A549 (cell line): ENCODE results near the gene GXYLT1. TPM values are rescaled to one million over a fixed set of nuclear protein-coding genes. Genes with fewer than 3 reads are reported as not detected.

ENCODE experiments used
- ATAC-seq, 2 experiments: fragments of 200-7000 bp in 1 of 2; fragments of >200 bp in 1 of 2; cut with Nextera tagmentation in 1 of 2; cut with Tn5 transposase in 1 of 2; 3 replicates each; pipeline versions ENCODE4 v1.8.0 to v1.9.1; 2018 to 2020; ENCODE audit warnings: mild to moderate bottlenecking in 1 of 2, moderate library complexity in 1 of 2
- CTCF ChIA-PET: fragments of 300-600 bp; sonication (Branson Sonifier 250); formaldehyde crosslinking; extraction: SDS; loops from one replicate; lab custom pipeline; 2021; ENCODE audit warnings: antibody characterized with exemption, inconsistent platforms; lab: Yijun Ruan, JAX
- POLR2A ChIA-PET: fragments of 350-600 bp; formaldehyde crosslinking; extraction: SDS; loops from one replicate; lab custom pipeline; 2021; ENCODE audit warnings: antibody characterized with exemption, inconsistent platforms; lab: Yijun Ruan, JAX
- DNase-seq, 2 experiments: peaks; one replicate each; pipeline versions ENCODE4 v3.0.0 to v3.0.0-alpha.2; 2011 to 2016; ENCODE audit warnings: low read depth in 1 of 2, low spot score in 1 of 2
- FAIRE-seq: peaks from 2 replicates; lab custom pipeline; 2011; peaks lifted over from hg19 to GRCh38; lab: Jason Lieb, UNC
- H3K27ac ChIP-seq, 2 experiments: fragments of >200 bp; sonication (Bioruptor Twin); formaldehyde crosslinking; 3 replicates each; pipeline ENCODE4 v1.5.1; 2016 to 2017
- H3K4me1 ChIP-seq: fragments of >200 bp; sonication (Bioruptor Twin); formaldehyde crosslinking; 3 replicates; pipeline ENCODE4 v1.6.1; 2016
- H3K4me2 ChIP-seq: fragments of >200 bp; sonication (Bioruptor Twin); formaldehyde crosslinking; 3 replicates; pipeline ENCODE4 v1.6.1; 2016
- H3K4me3 ChIP-seq: fragments of >200 bp; sonication (Bioruptor Twin); formaldehyde crosslinking; 3 replicates; pipeline ENCODE4 v1.5.1; 2016
- H3K9me3 ChIP-seq: fragments of >200 bp; sonication (Bioruptor Twin); formaldehyde crosslinking; 3 replicates; pipeline ENCODE4 v1.6.1; 2016
- CHD4 ChIP-seq: fragments of 200-600 bp; sonication (generic); IDR thresholded peaks from 2 replicates; pipeline ENCODE4 v1.6.1; 2016; ENCODE audit warnings: antibody characterized with exemption, mild to moderate bottlenecking, borderline replicate concordance
- FOSB ChIP-seq: fragments of 250-450 bp; sonication (Bioruptor Pico); IDR thresholded peaks from 2 replicates; pipeline ENCODE4 v1.5.0; 2020; ENCODE audit warnings: mild to moderate bottlenecking, moderate library complexity
- HEYL ChIP-seq: fragments of 250-450 bp; sonication (Bioruptor Pico); IDR thresholded peaks from 2 replicates; pipeline ENCODE4 v1.8.0; 2021; ENCODE audit warnings: mild to moderate bottlenecking, moderate library complexity
- HOXA7 ChIP-seq: fragments of 250-450 bp; sonication (Bioruptor Pico); IDR thresholded peaks from 2 replicates; pipeline ENCODE4 v1.5.0; 2020; ENCODE audit warnings: mild to moderate bottlenecking, moderate library complexity
- KDM5A ChIP-seq: fragments of 200-600 bp; sonication (generic); IDR thresholded peaks from 2 replicates; pipeline ENCODE4 v1.6.1; 2016; ENCODE audit warnings: antibody characterized with exemption, mild to moderate bottlenecking
- MAFK ChIP-seq: fragments of 450-650 bp; IDR thresholded peaks from 2 replicates; pipeline ENCODE4 v1.6.1; 2014; ENCODE audit not compliant: partially characterized antibody
- MAZ ChIP-seq: fragments of 150-350 bp; IDR thresholded peaks from 2 replicates; pipeline ENCODE4 v1.6.1; 2014; ENCODE audit warnings: antibody characterized with exemption, low read depth, low read length, borderline replicate concordance
- MYC ChIP-seq: IDR thresholded peaks from 2 replicates; pipeline ENCODE4 v1.6.1; 2012; ENCODE audit warnings: mild to moderate bottlenecking, inconsistent platforms, low read length, improper control_type of control experiment, borderline replicate concordance
- NFE2L2 ChIP-seq: fragments of 150-350 bp; conservative IDR thresholded peaks from 2 replicates; pipeline ENCODE4 v1.6.1; 2014; ENCODE audit warnings: low read length
- NR3C1 ChIP-seq: fragments of >200 bp; sonication (Bioruptor Twin); formaldehyde crosslinking; IDR thresholded peaks from 3 replicates; pipeline ENCODE4 v1.6.1; 2017
- RARB ChIP-seq: fragments of 250-450 bp; sonication (Bioruptor Pico); IDR thresholded peaks from 2 replicates; pipeline ENCODE4 v1.8.0; 2021; ENCODE audit warnings: mild to moderate bottlenecking, moderate library complexity
- RFX5 ChIP-seq: fragments of 450-650 bp; IDR thresholded peaks from 2 replicates; pipeline ENCODE4 v1.7.1; 2014; ENCODE audit warnings: antibody characterized with exemption, mild to moderate bottlenecking, moderate library complexity
- RNF2 ChIP-seq: fragments of 200-600 bp; sonication (generic); IDR thresholded peaks from 2 replicates; pipeline ENCODE4 v1.6.1; 2016; ENCODE audit warnings: low read depth, mild to moderate bottlenecking, antibody characterized with exemption, moderate library complexity, borderline replicate concordance
- SMC3 ChIP-seq: fragments of >200 bp; sonication (Bioruptor Twin); formaldehyde crosslinking; IDR thresholded peaks from 3 replicates; pipeline ENCODE4 v1.6.1; 2018; ENCODE audit warnings: inconsistent platforms
- ZFP36 ChIP-seq: fragments of 450-650 bp; IDR thresholded peaks from 2 replicates; pipeline ENCODE4 v1.6.1; 2014; ENCODE audit warnings: borderline replicate concordance; ENCODE audit not compliant: partially characterized antibody
- ZNF302 ChIP-seq: fragments of 250-450 bp; sonication (Bioruptor Pico); IDR thresholded peaks from 2 replicates; pipeline ENCODE4 v1.9.0; 2021; ENCODE audit warnings: inconsistent platforms, mild to moderate bottlenecking, moderate library complexity
- WGBS: methylation state at CpG from one replicate; pipeline ENCODE4 v1.1.6; 2017; ENCODE audit errors: missing lambda C conversion rate; 5-methylcytosine and 5-hydroxymethylcytosine counted together
- polyA plus RNA-seq, 4 experiments: library from polyadenylated mRNA; depleted of rRNA in 3 of 4; stranded (reverse); fragments of >200 nt; fragmentation: RNase III in 1 of 4; extraction: RNeasy Plus Mini Kit Qiagen cat#74134 plus additional on column Dnase treatment in 1 of 4; gene quantifications; 2 replicates in 3 of 4; 3 replicates in 1 of 4; pipeline ENCODE4 v1.2.3, GENCODE V29; 2011 to 2017
- TF ChIP-seq, protein P1 (sequence below): fragments of 200-600 bp; sonication (generic); IDR thresholded peaks from 2 replicates; pipeline ENCODE4 v1.6.1; 2016; ENCODE audit warnings: antibody characterized with exemption, mild to moderate bottlenecking, moderate library complexity
- TF ChIP-seq, protein P2 (sequence below): fragments of 450-650 bp; IDR thresholded peaks from 2 replicates; pipeline ENCODE4 v1.6.1; 2014; ENCODE audit warnings: antibody characterized with exemption
- TF ChIP-seq, protein P3 (sequence below): fragments of 250-450 bp; sonication (Bioruptor Pico); IDR thresholded peaks from 2 replicates; pipeline ENCODE4 v1.5.0; 2021; ENCODE audit warnings: mild to moderate bottlenecking, moderate library complexity, borderline replicate concordance
- TF ChIP-seq, protein P4 (sequence below): IDR thresholded peaks from 2 replicates; pipeline ENCODE4 v1.6.1; 2012
- TF ChIP-seq, protein P5 (sequence below): IDR thresholded peaks from 2 replicates; pipeline ENCODE4 v1.6.1; 2012; ENCODE audit warnings: low read depth, borderline replicate concordance
- TF ChIP-seq, protein P6 (sequence below): fragments of >200 bp; sonication (Bioruptor Twin); formaldehyde crosslinking; IDR thresholded peaks from 3 replicates; pipeline ENCODE4 v1.5.1; 2016
- TF ChIP-seq, protein P7 (sequence below): fragments of >200 bp; sonication (Bioruptor Twin); formaldehyde crosslinking; IDR thresholded peaks from 3 replicates; pipeline ENCODE4 v1.6.1; 2016

Gene GXYLT1
- polyA plus RNA-seq, 2 of the 4 experiments (the other 2 are of a cell fraction), result 11.2 to 25.0 TPM

DNA sequence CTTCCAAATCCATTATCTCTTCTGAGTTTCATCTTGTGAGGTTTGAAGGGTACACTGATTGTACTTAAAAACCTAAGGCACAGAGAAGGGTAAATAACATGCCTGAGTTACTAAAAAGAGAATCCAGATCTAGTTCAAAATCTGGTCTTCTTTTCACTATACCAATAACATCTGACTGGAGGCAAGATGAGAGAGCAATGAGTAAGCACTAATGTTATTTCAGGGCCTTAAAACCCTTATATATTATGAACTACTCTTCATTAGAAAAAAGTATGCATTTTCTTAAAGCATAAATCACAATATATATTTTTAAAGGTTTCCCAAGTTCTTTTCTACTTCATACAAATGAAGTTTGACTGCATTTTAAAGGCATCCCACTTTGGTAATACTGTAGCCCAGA lies 60.2 kb downstream of the GXYLT1 start:
- ChIA-PET CTCF (no interaction called here), POLR2A (no interaction called here)
- TF ChIP-seq, protein P1, sequence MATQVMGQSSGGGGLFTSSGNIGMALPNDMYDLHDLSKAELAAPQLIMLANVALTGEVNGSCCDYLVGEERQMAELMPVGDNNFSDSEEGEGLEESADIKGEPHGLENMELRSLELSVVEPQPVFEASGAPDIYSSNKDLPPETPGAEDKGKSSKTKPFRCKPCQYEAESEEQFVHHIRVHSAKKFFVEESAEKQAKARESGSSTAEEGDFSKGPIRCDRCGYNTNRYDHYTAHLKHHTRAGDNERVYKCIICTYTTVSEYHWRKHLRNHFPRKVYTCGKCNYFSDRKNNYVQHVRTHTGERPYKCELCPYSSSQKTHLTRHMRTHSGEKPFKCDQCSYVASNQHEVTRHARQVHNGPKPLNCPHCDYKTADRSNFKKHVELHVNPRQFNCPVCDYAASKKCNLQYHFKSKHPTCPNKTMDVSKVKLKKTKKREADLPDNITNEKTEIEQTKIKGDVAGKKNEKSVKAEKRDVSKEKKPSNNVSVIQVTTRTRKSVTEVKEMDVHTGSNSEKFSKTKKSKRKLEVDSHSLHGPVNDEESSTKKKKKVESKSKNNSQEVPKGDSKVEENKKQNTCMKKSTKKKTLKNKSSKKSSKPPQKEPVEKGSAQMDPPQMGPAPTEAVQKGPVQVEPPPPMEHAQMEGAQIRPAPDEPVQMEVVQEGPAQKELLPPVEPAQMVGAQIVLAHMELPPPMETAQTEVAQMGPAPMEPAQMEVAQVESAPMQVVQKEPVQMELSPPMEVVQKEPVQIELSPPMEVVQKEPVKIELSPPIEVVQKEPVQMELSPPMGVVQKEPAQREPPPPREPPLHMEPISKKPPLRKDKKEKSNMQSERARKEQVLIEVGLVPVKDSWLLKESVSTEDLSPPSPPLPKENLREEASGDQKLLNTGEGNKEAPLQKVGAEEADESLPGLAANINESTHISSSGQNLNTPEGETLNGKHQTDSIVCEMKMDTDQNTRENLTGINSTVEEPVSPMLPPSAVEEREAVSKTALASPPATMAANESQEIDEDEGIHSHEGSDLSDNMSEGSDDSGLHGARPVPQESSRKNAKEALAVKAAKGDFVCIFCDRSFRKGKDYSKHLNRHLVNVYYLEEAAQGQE, result no peak
- TF ChIP-seq, protein P2, sequence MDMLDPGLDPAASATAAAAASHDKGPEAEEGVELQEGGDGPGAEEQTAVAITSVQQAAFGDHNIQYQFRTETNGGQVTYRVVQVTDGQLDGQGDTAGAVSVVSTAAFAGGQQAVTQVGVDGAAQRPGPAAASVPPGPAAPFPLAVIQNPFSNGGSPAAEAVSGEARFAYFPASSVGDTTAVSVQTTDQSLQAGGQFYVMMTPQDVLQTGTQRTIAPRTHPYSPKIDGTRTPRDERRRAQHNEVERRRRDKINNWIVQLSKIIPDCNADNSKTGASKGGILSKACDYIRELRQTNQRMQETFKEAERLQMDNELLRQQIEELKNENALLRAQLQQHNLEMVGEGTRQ, result no peak
- TF ChIP-seq MYC (no peak), CHD4 (no peak), MAZ (no peak), KDM5A (no peak), FOSB (CRISPR knock-in tag) (no peak), SMC3 (no peak), ZFP36 (no peak), NFE2L2 (no peak)
- TF ChIP-seq, protein P3, sequence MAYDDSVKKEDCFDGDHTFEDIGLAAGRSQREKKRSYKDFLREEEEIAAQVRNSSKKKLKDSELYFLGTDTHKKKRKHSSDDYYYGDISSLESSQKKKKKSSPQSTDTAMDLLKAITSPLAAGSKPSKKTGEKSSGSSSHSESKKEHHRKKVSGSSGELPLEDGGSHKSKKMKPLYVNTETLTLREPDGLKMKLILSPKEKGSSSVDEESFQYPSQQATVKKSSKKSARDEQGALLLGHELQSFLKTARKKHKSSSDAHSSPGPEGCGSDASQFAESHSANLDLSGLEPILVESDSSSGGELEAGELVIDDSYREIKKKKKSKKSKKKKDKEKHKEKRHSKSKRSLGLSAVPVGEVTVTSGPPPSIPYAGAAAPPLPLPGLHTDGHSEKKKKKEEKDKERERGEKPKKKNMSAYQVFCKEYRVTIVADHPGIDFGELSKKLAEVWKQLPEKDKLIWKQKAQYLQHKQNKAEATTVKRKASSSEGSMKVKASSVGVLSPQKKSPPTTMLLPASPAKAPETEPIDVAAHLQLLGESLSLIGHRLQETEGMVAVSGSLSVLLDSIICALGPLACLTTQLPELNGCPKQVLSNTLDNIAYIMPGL (CRISPR knock-in tag), result no peak
- Histone ChIP-seq H3K9me3 (no peaks in the 10 kb centered on the region), H3K4me1 (no peaks in the 10 kb centered on the region), H3K4me3 (no peak overlapping the region), H3K27ac (no peak overlapping the region), H3K4me2 (no peak overlapping the region)
- FAIRE-seq, result no peak
- ATAC-seq, result no peak
- no peak for DNase-seq

DNA sequence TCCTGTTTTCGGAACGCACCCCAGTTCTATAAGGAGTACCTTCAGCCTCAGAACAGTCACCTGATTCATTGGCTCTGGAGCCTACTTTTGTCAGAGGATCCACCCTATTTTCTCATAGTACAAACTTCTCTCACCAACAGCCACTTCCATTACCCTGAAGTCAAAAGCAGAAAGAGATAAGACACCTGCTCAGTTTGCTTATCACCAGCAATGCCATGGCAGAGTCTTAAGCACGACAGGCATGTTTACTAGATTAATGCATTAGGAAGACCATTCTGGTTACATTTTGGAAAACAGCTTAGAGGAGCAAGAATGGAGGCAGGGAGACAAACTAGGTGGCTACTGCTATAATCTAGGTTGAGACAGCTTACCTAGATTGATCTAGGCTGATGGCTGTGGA lies 67.7 kb downstream of the GXYLT1 start:
- POLR2A ChIA-PET, result no interaction called here
- Histone ChIP-seq H3K4me3 (no peak overlapping the region), H3K27ac (no peak overlapping the region), H3K4me2 (no peak overlapping the region), H3K9me3 (no peaks in the 10 kb centered on the region), H3K4me1 (no peaks in the 10 kb centered on the region)
- CTCF ChIA-PET, result no interaction called here
- 97% methylated on average over 3 of the region's 3 CpGs for WGBS
- FAIRE-seq, result no peak
- no peak for DNase-seq
- ATAC-seq, result no peak
- TF ChIP-seq NFE2L2 (no peak), RFX5 (no peak), RARB (CRISPR knock-in tag) (no peak), MAFK (no peak), HOXA7 (CRISPR knock-in tag) (no peak), ZNF302 (CRISPR knock-in tag) (no peak), CHD4 (no peak), HEYL (CRISPR knock-in tag) (no peak), ZFP36 (no peak), NR3C1 (no peak), RNF2 (no peak), MAZ (no peak)
- TF ChIP-seq, protein P4, sequence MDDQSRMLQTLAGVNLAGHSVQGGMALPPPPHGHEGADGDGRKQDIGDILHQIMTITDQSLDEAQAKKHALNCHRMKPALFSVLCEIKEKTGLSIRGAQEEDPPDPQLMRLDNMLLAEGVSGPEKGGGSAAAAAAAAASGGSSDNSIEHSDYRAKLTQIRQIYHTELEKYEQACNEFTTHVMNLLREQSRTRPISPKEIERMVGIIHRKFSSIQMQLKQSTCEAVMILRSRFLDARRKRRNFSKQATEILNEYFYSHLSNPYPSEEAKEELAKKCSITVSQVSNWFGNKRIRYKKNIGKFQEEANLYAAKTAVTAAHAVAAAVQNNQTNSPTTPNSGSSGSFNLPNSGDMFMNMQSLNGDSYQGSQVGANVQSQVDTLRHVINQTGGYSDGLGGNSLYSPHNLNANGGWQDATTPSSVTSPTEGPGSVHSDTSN, result no peak
- TF ChIP-seq, protein P5, sequence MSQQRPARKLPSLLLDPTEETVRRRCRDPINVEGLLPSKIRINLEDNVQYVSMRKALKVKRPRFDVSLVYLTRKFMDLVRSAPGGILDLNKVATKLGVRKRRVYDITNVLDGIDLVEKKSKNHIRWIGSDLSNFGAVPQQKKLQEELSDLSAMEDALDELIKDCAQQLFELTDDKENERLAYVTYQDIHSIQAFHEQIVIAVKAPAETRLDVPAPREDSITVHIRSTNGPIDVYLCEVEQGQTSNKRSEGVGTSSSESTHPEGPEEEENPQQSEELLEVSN, result no peak
- TF ChIP-seq, protein P3 (CRISPR knock-in tag), result no peak
- TF ChIP-seq, protein P6, sequence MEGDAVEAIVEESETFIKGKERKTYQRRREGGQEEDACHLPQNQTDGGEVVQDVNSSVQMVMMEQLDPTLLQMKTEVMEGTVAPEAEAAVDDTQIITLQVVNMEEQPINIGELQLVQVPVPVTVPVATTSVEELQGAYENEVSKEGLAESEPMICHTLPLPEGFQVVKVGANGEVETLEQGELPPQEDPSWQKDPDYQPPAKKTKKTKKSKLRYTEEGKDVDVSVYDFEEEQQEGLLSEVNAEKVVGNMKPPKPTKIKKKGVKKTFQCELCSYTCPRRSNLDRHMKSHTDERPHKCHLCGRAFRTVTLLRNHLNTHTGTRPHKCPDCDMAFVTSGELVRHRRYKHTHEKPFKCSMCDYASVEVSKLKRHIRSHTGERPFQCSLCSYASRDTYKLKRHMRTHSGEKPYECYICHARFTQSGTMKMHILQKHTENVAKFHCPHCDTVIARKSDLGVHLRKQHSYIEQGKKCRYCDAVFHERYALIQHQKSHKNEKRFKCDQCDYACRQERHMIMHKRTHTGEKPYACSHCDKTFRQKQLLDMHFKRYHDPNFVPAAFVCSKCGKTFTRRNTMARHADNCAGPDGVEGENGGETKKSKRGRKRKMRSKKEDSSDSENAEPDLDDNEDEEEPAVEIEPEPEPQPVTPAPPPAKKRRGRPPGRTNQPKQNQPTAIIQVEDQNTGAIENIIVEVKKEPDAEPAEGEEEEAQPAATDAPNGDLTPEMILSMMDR, result no peak
- TF ChIP-seq, protein P7, sequence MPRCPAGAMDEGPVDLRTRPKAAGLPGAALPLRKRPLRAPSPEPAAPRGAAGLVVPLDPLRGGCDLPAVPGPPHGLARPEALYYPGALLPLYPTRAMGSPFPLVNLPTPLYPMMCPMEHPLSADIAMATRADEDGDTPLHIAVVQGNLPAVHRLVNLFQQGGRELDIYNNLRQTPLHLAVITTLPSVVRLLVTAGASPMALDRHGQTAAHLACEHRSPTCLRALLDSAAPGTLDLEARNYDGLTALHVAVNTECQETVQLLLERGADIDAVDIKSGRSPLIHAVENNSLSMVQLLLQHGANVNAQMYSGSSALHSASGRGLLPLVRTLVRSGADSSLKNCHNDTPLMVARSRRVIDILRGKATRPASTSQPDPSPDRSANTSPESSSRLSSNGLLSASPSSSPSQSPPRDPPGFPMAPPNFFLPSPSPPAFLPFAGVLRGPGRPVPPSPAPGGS, result no peak
